Upper lobe of right lung (tissue), 1 donor: ENCODE data around the gene CST7. TPM values are rescaled to one million over a fixed set of nuclear protein-coding genes. Genes with fewer than 3 reads are reported as not detected.

Experiments
- ATAC-seq: fragments of 200-7000 bp; cut with Tn5 transposase; one replicate; pipeline ENCODE4 v1.9.1; 2020; ENCODE audit warnings: mild to moderate bottlenecking, moderate library complexity
- DNase-seq: peaks from one replicate; pipeline ENCODE4 v3.0.0-alpha.2; 2020
- H3K27ac ChIP-seq: fragments of 200-600 bp; one replicate; pipeline ENCODE4 v1.8.0; 2022
- H3K27me3 ChIP-seq: fragments of 200-600 bp; one replicate; pipeline ENCODE4 v1.8.0; 2022; ENCODE audit warnings: mild to moderate bottlenecking
- H3K36me3 ChIP-seq: fragments of 200-600 bp; one replicate; pipeline ENCODE4 v1.8.0; 2022
- H3K4me1 ChIP-seq: fragments of 200-600 bp; one replicate; pipeline ENCODE4 v1.8.0; 2022
- H3K4me3 ChIP-seq: fragments of 200-600 bp; one replicate; pipeline ENCODE4 v1.8.0; 2022; ENCODE audit warnings: mild to moderate bottlenecking
- H3K9me3 ChIP-seq: fragments of 200-600 bp; one replicate; pipeline ENCODE4 v1.8.0; 2022
- intact Hi-C: fragments of 100-400 bp; cut with DNase I; formaldehyde crosslinking; loops from one replicate; pipeline ENCODE4 v1.11.0; 2022
- total RNA-seq: library from RNA; stranded (reverse); fragmentation: NEBNext Ultra II Directional; extraction: Animal tissue kit (Norgen Biotek cat#: 25700); gene quantifications from one replicate; pipeline ENCODE4 v1.2.1, GENCODE V29; 2021
- TF ChIP-seq, protein P1 (sequence below): fragments of 200-600 bp; IDR thresholded peaks from one replicate; pipeline ENCODE4 v1.8.0; 2022; ENCODE audit warnings: antibody characterized with exemption
- donor health status: DM: no; HTN: yes; CAD: no; lungs with severe emphysema.

The CST7 gene
- total RNA-seq, 1 donor from 2014 or later: 9.6 TPM

DNA sequence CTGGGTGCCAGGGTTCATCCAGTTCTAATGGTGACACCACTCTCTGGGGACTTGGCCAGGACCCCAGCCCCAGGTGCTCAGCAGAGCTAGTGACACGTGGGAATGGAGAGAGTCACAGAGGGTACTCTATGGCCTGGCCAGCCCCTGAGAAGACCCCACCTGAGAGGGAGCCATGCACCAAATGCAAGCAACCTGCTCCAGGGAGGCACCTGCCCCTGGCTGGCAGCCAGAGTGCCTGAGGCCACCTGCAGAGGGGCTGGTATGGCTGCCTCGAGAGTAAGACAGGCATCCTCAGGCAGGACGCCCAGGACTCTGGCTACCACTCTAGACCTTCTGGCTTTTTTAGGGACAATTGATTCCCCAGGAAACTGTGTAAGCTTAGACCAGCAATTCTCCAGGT, 38.6 kb upstream of the CST7 start:
- H3K9me3 ChIP-seq: peaks cover 14% of the 10 kb centered on the region
- no peak overlapping the region for H3K4me3 ChIP-seq
- peak; percentile 42 for DNase-seq
- H3K27ac ChIP-seq: no peak overlapping the region
- intact Hi-C loops: no loop called here
- no peak for ATAC-seq
- H3K27me3 ChIP-seq: no peaks in the 10 kb centered on the region
- no peaks in the 10 kb centered on the region for H3K36me3 ChIP-seq
- TF ChIP-seq, protein P1, sequence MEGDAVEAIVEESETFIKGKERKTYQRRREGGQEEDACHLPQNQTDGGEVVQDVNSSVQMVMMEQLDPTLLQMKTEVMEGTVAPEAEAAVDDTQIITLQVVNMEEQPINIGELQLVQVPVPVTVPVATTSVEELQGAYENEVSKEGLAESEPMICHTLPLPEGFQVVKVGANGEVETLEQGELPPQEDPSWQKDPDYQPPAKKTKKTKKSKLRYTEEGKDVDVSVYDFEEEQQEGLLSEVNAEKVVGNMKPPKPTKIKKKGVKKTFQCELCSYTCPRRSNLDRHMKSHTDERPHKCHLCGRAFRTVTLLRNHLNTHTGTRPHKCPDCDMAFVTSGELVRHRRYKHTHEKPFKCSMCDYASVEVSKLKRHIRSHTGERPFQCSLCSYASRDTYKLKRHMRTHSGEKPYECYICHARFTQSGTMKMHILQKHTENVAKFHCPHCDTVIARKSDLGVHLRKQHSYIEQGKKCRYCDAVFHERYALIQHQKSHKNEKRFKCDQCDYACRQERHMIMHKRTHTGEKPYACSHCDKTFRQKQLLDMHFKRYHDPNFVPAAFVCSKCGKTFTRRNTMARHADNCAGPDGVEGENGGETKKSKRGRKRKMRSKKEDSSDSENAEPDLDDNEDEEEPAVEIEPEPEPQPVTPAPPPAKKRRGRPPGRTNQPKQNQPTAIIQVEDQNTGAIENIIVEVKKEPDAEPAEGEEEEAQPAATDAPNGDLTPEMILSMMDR: no peak
- H3K4me1 ChIP-seq: no peaks in the 10 kb centered on the region

GRCh38 chr20:24911461-24911860, 37.6 kb upstream of the CST7 start:
- TF ChIP-seq, protein P1: no peak
- DNase-seq (no peak), ATAC-seq (no peak)
- H3K9me3 ChIP-seq: peaks cover 13% of the 10 kb centered on the region
- no peaks in the 10 kb centered on the region for H3K27me3 ChIP-seq
- H3K36me3 ChIP-seq: no peaks in the 10 kb centered on the region
- no peak overlapping the region for H3K27ac ChIP-seq
- intact Hi-C loops: no loop called here
- H3K4me3 ChIP-seq: no peak overlapping the region
- H3K4me1 ChIP-seq: no peaks in the 10 kb centered on the region

GRCh38 chr20:24912397-24913075, 36.5 kb upstream of the CST7 start:
- H3K9me3 ChIP-seq: peaks cover 2% of the 10 kb centered on the region
- no peak overlapping the region for H3K27ac ChIP-seq
- H3K4me1 ChIP-seq: no peaks in the 10 kb centered on the region
- intact Hi-C loops: no loop called here
- no peaks in the 10 kb centered on the region for H3K36me3 ChIP-seq
- no peak for ATAC-seq
- H3K27me3 ChIP-seq: no peaks in the 10 kb centered on the region
- DNase-seq: no peak
- H3K4me3 ChIP-seq: no peak overlapping the region
- TF ChIP-seq, protein P1: no peak

DNA sequence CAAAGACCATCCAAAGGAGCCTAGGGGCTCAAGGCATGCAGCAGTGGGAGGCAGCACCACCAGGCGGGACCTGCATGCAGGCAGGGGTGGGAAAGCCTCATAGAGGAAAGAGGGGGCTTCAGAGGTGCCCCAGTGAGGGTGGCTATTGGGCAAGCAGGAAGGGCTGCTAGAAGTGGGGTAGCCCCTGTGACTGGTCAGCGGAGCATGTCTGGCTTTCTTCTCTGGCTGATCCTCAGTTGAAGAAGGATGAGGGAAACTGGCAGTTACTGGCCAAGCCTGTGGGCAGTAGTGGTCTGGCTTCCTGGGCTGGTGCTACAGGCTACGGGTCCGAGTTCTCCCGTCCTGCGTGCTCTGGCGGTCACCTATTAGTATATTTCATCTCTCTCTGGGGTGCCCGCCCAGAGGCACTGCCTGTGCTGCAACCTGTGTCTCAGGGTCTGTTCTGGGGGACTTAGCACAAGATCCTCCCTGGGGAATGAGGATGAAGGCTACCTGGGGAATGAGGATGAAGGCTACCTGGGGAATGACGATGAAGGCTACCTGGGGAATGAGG, 35.9 kb upstream of the CST7 start:
- peak; percentile 35 for DNase-seq
- H3K4me3 ChIP-seq: no peak overlapping the region
- no peak overlapping the region for H3K27ac ChIP-seq
- H3K36me3 ChIP-seq: no peaks in the 10 kb centered on the region
- ATAC-seq: no peak
- H3K27me3 ChIP-seq: no peaks in the 10 kb centered on the region
- TF ChIP-seq, protein P1: no peak
- no peaks in the 10 kb centered on the region for H3K4me1 ChIP-seq
- H3K9me3 ChIP-seq: no peaks in the 10 kb centered on the region
- intact Hi-C loops: no loop called here

GRCh38 chr20:24914388-24915241, 34.5 kb upstream of the CST7 start:
- no peaks in the 10 kb centered on the region for H3K9me3 ChIP-seq
- DNase-seq (peak; percentile 39), ATAC-seq (no peak)
- no peaks in the 10 kb centered on the region for H3K4me1 ChIP-seq
- no peaks in the 10 kb centered on the region for H3K36me3 ChIP-seq
- intact Hi-C loops: no loop called here
- no peaks in the 10 kb centered on the region for H3K27me3 ChIP-seq
- TF ChIP-seq, protein P1: no peak
- H3K4me3 ChIP-seq: no peak overlapping the region
- H3K27ac ChIP-seq: no peak overlapping the region
